Measurements from ENCODE around the gene C12orf60. TPM values are rescaled to one million over a fixed set of nuclear protein-coding genes. Genes with fewer than 3 reads are reported as not detected.

The C12orf60 gene
- polyA plus RNA-seq, 1 experiment, result 1.0 TPM

- POLR2A ChIA-PET, result no interaction called here
- Histone ChIP-seq H3K9me3 (ENCODE audit: control insufficient read depth, insufficient read depth, low read length) (peaks cover 4% of the 10 kb centered on the region; the same call in 1 of the 2 replicates), H3K27me3 (ENCODE audit: control insufficient read depth, insufficient read depth, low read length) (no peaks in the 10 kb centered on the region), H3K27ac (ENCODE audit: low read depth, low read length) (no peak overlapping the region), H3K4me3 (ENCODE audit: low read depth, low read length) (no peak overlapping the region)
- no peak for DNase-seq (ENCODE audit: low read depth, low spot score)
- no peak for TF ChIP-seq CTCF (IDR thresholded peaks at IDR 0.05; ENCODE audit: low read depth, low read length)
- CTCF ChIA-PET, result interaction anchor here (0.6 kb wide), 1 partner anchor 14 kb away, joined by 3 read pairs; no protein-coding TSS in a partner anchor
Measured at GRCh38 chr12:14860490-14860889, 57.0 kb downstream of the C12orf60 start.

- peaks cover 6% of the 10 kb centered on the region for H3K9me3 ChIP-seq (ENCODE audit: control insufficient read depth, insufficient read depth, low read length)
- no peak overlapping the region for H3K27ac ChIP-seq (ENCODE audit: low read depth, low read length)
- ChIA-PET CTCF (interaction anchor here (0.7 kb wide), 1 partner anchor 23 kb away, joined by 4 read pairs; no protein-coding TSS in a partner anchor), POLR2A (no interaction called here)
- TF ChIP-seq CTCF (IDR thresholded peaks at IDR 0.05; ENCODE audit: low read depth, low read length), result no peak
- no peak for DNase-seq (ENCODE audit: low read depth, low spot score)
- no peaks in the 10 kb centered on the region for H3K27me3 ChIP-seq (ENCODE audit: control insufficient read depth, insufficient read depth, low read length)
- H3K4me3 ChIP-seq (ENCODE audit: low read depth, low read length), result no peak overlapping the region
Measured at GRCh38 chr12:14868916-14869506, 65.5 kb downstream of the C12orf60 start.

- no peak for DNase-seq (ENCODE audit: low read depth, low spot score)
- TF ChIP-seq CTCF (IDR thresholded peaks at IDR 0.05; ENCODE audit: low read depth, low read length), result no peak
- POLR2A ChIA-PET, result interaction anchor here (0.6 kb wide), 1 partner anchor 36 kb away, joined by 3 read pairs; no protein-coding TSS in a partner anchor
- Histone ChIP-seq H3K4me3 (ENCODE audit: low read depth, low read length) (no peak overlapping the region), H3K27ac (ENCODE audit: low read depth, low read length) (no peak overlapping the region), H3K9me3 (ENCODE audit: control insufficient read depth, insufficient read depth, low read length) (peaks cover 6% of the 10 kb centered on the region), H3K27me3 (ENCODE audit: control insufficient read depth, insufficient read depth, low read length) (no peaks in the 10 kb centered on the region)
- CTCF ChIA-PET, result interaction anchor here (0.5 kb wide), 1 partner anchor 124 kb away, joined by 3 read pairs; no protein-coding TSS in a partner anchor
Measured at GRCh38 chr12:14871247-14871646, 67.8 kb downstream of the C12orf60 start.

- DNase-seq (ENCODE audit: low read depth, low spot score), result no peak
- Histone ChIP-seq H3K27me3 (ENCODE audit: control insufficient read depth, insufficient read depth, low read length) (no peaks in the 10 kb centered on the region), H3K4me3 (ENCODE audit: low read depth, low read length) (no peak overlapping the region), H3K9me3 (ENCODE audit: control insufficient read depth, insufficient read depth, low read length) (peaks cover 3% of the 10 kb centered on the region), H3K27ac (ENCODE audit: low read depth, low read length) (no peak overlapping the region)
- POLR2A ChIA-PET, result no interaction called here
- CTCF ChIA-PET, result no interaction called here
- no peak for TF ChIP-seq CTCF (IDR thresholded peaks at IDR 0.05; ENCODE audit: low read depth, low read length)
Measured at GRCh38 chr12:14871886-14872285, 68.4 kb downstream of the C12orf60 start.

- DNase-seq (ENCODE audit: low read depth, low spot score), result no peak
- H3K4me3 ChIP-seq (ENCODE audit: low read depth, low read length), result no peak overlapping the region
- H3K27me3 ChIP-seq (ENCODE audit: control insufficient read depth, insufficient read depth, low read length), result no peaks in the 10 kb centered on the region
- H3K9me3 ChIP-seq (ENCODE audit: control insufficient read depth, insufficient read depth, low read length), result no peaks in the 10 kb centered on the region
- no peak for TF ChIP-seq CTCF (IDR thresholded peaks at IDR 0.05; ENCODE audit: low read depth, low read length)
- ChIA-PET CTCF (no interaction called here), POLR2A (no interaction called here)
- H3K27ac ChIP-seq (ENCODE audit: low read depth, low read length), result no peak overlapping the region
Measured at GRCh38 chr12:14873440-14874185, 70.1 kb downstream of the C12orf60 start.

Data from AG04450 (cell line).